Uterus (tissue), 2 donors: ENCODE measurements around the gene RBM47.

Experiments used
- CTCF ChIP-seq, 4 experiments: fragments of 200-600 bp in 2 of 4; fragments of 450-650 bp in 2 of 4; sonication (generic) in 2 of 4; IDR thresholded peaks; one replicate each; pipeline ENCODE4 v1.5.1; 2016 to 2019; ENCODE audit warnings: antibody characterized with exemption in 4 of 4, mild to moderate bottlenecking in 2 of 4, moderate library complexity in 1 of 4
- POLR2A ChIP-seq, 2 donors: fragments of 450-650 bp; IDR thresholded peaks; one replicate each; pipeline ENCODE4 v1.6.1; 2016; ENCODE audit warnings: antibody characterized with exemption in 2 of 2, mild to moderate bottlenecking in 1 of 2, moderate library complexity in 1 of 2

- TF ChIP-seq CTCF (IDR thresholded peaks at IDR 0.05) = no peak
- TF ChIP-seq POLR2A (IDR thresholded peaks at IDR 0.05) = no peak
Measured at GRCh38 chr4:40511036-40511614, 118.5 kb downstream of the RBM47 start.
